Ovary (tissue), 3 donors: Measurements from ENCODE around the gene KCNJ1.

Experiments
- EP300 ChIP-seq: sonication (generic); formaldehyde crosslinking; IDR thresholded peaks from one replicate; pipeline ENCODE4 v1.6.1; 2017; ENCODE audit warnings: antibody characterized with exemption
- POLR2A ChIP-seq: fragments of 450-650 bp; IDR thresholded peaks from one replicate; pipeline ENCODE4 v1.6.1; 2017; ENCODE audit warnings: antibody characterized with exemption, mild to moderate bottlenecking, moderate library complexity
- TF ChIP-seq, protein P1 (sequence below), 3 donors: fragments of 450-650 bp in 2 of 3; fragments of 200-600 bp in 1 of 3; IDR thresholded peaks; one replicate each; pipeline versions ENCODE4 v1.5.1 to v1.8.0; 2016 to 2022; ENCODE audit warnings: antibody characterized with exemption in 3 of 3, mild to moderate bottlenecking in 1 of 3
- donor health status: DM: no; HTN: no; CAD: no.

DNA sequence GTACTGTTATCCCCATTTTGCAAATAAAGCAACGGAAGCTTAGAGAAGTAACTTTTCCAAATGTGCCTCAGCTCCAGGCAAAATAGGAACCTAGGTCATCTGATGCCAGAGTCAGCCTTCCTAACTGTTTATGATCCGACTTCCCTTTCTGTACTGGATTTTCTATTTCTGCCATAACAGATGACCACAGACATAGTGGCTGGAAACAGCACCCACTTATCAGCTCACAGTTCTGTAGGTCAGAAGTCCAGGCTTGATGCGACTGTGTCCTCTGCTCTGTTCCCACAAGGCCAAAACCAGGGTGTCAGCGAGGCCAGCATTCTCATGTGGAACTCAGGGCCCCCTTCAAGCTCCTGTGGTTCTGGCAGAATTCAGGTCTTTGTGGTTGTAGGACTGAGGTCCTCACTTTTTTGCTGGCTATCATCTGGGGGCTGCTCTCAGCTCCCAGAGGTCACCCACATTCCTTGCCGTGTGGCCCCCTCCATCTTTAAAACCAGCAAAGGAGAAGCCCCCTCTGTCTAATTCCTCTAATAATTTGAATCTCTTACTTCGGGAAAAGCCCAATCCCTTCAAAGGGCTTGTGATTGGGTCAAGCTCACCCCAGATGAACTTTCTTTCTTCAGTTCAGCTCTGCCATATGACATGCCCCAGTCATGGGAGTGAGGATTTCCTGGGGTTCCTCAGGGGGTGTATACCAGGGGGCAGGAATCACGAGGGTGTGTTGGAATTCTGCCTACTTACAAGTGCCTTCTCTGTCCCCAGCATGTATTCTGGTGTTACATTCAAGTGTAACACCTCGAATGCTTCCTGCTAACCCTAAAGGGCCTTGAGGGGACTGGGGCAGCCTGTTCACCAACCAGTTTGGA, 39.3 kb upstream of the KCNJ1 start:
- TF ChIP-seq, protein P1, sequence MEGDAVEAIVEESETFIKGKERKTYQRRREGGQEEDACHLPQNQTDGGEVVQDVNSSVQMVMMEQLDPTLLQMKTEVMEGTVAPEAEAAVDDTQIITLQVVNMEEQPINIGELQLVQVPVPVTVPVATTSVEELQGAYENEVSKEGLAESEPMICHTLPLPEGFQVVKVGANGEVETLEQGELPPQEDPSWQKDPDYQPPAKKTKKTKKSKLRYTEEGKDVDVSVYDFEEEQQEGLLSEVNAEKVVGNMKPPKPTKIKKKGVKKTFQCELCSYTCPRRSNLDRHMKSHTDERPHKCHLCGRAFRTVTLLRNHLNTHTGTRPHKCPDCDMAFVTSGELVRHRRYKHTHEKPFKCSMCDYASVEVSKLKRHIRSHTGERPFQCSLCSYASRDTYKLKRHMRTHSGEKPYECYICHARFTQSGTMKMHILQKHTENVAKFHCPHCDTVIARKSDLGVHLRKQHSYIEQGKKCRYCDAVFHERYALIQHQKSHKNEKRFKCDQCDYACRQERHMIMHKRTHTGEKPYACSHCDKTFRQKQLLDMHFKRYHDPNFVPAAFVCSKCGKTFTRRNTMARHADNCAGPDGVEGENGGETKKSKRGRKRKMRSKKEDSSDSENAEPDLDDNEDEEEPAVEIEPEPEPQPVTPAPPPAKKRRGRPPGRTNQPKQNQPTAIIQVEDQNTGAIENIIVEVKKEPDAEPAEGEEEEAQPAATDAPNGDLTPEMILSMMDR (IDR thresholded peaks at IDR 0.05) = no peak
- no peak for TF ChIP-seq POLR2A
- no peak for TF ChIP-seq EP300
